ENCODE results near the gene RCC2.

RCC2 gene

DNA sequence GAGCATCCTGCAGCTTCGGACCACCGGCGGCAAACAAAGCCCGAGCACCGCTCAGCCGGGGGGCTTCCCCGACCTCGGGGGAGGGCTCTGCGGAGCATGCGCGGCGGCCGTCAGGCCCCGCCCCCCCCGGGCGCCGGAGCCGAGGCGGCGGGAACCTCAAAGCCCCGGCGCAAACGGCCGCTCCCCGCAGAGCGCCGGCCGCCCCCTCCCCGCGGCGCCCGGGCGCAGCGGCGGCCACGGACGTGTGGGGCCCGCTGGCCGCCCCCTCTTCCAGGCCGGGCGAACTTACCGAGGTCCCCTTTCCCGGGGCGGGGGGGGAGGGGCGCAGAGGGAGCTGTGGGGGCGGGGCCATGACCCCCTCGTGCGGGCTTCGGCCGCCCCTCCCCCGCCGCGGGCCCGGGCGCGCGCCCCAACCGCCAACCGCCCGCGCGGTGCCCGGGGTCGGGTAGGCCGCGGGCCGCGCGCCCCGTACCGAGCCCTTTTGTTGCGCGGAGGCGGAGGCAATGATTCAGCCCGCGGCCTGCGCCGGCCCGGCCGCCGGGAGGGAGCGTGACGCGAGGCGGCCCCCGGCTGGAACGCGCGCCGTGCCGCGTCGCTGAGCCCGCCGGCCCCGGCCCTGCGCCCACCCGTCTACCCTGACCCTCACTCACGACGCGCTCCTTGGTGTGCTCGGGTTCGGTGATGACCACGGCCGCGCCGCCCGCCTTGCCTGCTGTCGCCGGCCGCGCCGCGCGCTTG is 1.7 kb downstream of the RCC2 start:
- peak overlapping the region; percentile 91 for H3K4me3 ChIP-seq (ENCODE audit: low read depth, low read length)
- peak; percentile 68 for DNase-seq (ENCODE audit: low read depth)
- TF ChIP-seq CTCF (IDR thresholded peaks at IDR 0.05; ENCODE audit: insufficient read depth, low read depth, low read length, missing control alignments): no peak

GRCh38 chr1:17437260-17437579 is 2.3 kb downstream of the RCC2 start:
- no peak for DNase-seq (ENCODE audit: low read depth)
- peak overlapping the region; percentile 91 for H3K4me3 ChIP-seq (ENCODE audit: low read depth, low read length)

DNA sequence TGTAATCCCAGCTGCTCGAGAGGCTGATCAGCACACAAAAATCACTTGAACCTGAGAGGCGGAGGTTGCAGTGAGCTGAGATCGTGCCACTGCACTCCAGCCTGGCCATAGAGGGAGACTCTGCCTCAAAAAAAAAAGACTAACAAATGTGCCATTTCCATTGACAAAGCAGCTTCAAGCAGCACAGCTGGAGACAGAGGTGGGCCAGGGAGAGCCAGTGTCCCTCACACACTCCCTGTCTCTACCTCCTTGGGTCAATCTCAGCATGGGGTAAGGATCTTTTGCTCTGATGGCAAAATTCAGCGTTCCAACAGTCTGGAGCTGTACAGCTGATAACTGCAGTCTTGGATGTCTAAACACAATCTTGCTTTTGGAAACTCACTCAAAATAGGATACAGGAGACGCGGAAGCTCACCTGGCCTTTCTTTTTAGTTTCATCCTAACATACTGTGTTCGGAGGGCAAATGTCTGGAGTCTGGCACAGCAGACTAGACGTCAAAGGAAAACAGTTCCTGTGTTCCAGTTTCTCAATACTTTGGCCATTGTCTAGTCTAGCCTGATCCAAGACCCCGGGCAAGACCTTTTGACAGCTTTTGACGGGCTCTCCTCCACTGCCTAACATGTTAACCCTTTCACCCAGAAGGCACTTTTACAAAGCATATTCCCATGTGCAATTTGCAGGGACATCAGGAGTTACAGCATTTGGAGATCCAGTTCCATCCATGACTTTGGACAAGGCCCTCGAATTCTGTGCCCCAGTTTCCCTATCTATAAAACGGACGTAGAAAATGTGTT is 2.9 kb downstream of the RCC2 start:
- DNase-seq (ENCODE audit: low read depth): no peak
- H3K4me3 ChIP-seq (ENCODE audit: low read depth, low read length): peak overlapping the region; percentile 91
- TF ChIP-seq CTCF (IDR thresholded peaks at IDR 0.05; ENCODE audit: insufficient read depth, low read depth, low read length, missing control alignments): no peak

More at GRCh38 chr1:17437260-17437579, 2.3 kb downstream of the RCC2 start:
- no peak for TF ChIP-seq CTCF (IDR thresholded peaks at IDR 0.05; ENCODE audit: insufficient read depth, low read depth, low read length, missing control alignments)

GRCh38 chr1:17434601-17435000 is 4.9 kb downstream of the RCC2 start:
- DNase-seq (ENCODE audit: low read depth): no peak
- no peak for TF ChIP-seq CTCF (IDR thresholded peaks at IDR 0.05; ENCODE audit: insufficient read depth, low read depth, low read length, missing control alignments)
- H3K4me3 ChIP-seq (ENCODE audit: low read depth, low read length): no peak overlapping the region

DNA sequence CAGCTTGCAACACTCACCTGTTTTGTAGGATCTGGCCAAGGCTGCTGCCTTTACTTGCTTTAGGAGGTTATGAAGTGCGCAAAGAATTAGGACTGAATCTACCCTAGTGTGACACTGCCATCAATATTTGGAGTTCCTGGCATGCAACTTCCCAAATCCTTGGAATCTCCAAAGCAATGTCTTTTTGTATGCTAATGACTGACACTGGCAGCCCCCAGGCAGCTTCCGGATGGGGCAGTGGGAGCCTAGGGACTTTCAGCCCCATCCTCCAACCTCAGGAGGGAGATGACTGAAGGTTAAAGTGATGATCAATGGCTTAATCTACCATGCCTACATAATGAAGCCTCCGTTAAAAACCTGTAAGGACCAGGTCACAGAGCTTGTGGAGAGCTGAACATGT is 5.5 kb downstream of the RCC2 start:
- TF ChIP-seq CTCF (IDR thresholded peaks at IDR 0.05; ENCODE audit: insufficient read depth, low read depth, low read length, missing control alignments): no peak
- no peak overlapping the region for H3K4me3 ChIP-seq (ENCODE audit: low read depth, low read length)

DNA sequence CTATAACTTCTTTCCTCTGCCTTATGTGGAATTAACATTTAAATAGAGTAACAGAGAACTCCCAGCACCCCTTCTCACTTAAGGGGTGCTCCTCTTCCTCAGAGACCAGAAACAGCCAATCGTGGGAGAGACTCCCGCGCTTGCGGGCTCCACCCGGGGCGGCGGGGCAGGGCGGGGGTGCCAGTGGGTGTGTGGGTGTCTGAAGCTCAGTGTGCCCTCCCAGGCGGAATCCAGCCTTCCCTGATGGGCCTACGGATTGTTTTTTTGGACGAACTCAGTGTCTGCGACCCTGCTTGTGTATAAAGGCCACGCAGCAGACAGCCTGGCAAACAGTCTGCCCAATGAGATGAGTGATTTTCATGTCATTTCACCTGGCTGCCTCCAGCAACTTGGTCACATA is 6.2 kb downstream of the RCC2 start:
- TF ChIP-seq CTCF (IDR thresholded peaks at IDR 0.05; ENCODE audit: insufficient read depth, low read depth, low read length, missing control alignments): no peak
- DNase-seq (ENCODE audit: low read depth): no peak
- no peak overlapping the region for H3K4me3 ChIP-seq (ENCODE audit: low read depth, low read length)

More for the DNA sequence above, 5.5 kb downstream of the RCC2 start:
- DNase-seq (ENCODE audit: low read depth): no peak
